ENCODE data around the gene FAM50B. TPM values are rescaled to one million over a fixed set of nuclear protein-coding genes. Genes with fewer than 3 reads are reported as not detected.

FAM50B gene
- total and polyA plus RNA-seq, 2 of the 13 experiments (the other 11 are each of a cell fraction or from before 2014, with no cell fraction given) = 0.05 TPM; not detected in 1

DNA sequence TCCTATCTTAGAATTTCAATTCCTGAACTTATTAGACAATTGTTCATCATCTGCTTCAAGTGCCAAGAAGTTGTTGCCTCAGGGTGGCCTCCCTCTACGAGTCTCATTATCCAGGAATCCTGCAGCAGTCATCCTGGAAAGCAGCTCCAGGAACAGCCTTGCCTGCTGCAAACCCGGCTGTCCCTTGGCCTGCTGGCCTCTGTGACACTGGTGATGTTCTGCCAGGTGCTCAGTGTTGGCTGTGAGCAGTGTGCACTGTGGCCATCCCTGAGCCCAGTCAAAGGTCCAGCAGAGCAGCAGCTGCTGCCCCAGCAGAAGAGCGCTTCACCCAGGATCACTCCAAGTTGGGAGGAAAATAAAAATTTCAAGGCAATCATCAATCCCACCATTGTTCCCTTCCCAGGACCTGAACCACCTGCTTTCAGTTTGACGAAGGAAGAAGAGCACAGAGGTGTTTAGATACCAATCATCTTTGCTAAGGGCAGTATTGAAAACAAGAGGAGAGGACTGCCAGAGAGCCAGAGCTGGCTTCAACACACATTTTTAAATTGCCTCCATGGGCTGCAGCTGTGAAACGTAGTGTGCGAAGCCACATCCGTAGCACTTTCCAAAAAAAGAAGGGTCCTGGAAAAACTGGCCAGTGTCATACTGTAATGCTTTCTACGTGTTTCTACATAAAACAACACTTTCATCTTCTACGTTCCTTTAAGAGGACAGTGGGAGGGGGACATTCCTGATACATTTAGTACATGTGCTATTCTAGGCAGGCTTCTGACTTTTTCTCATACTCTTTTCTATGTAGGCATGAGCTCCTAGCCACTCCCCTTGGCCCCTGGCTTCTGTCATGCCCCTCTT is 7.2 kb upstream of the FAM50B start (continued):
- TF ChIP-seq, protein P1, sequence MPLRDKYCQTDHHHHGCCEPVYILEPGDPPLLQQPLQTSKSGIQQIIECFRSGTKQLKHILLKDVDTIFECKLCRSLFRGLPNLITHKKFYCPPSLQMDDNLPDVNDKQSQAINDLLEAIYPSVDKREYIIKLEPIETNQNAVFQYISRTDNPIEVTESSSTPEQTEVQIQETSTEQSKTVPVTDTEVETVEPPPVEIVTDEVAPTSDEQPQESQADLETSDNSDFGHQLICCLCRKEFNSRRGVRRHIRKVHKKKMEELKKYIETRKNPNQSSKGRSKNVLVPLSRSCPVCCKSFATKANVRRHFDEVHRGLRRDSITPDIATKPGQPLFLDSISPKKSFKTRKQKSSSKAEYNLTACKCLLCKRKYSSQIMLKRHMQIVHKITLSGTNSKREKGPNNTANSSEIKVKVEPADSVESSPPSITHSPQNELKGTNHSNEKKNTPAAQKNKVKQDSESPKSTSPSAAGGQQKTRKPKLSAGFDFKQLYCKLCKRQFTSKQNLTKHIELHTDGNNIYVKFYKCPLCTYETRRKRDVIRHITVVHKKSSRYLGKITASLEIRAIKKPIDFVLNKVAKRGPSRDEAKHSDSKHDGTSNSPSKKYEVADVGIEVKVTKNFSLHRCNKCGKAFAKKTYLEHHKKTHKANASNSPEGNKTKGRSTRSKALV (CRISPR knock-in tag; IDR thresholded peaks at IDR 0.05) = no peak
- peak; percentile 71; the same call in 1 of the 2 replicates for TF ChIP-seq ZFP41 (CRISPR knock-in tag; IDR thresholded peaks at IDR 0.05; ENCODE audit: borderline replicate concordance)
- TF ChIP-seq, protein P2, sequence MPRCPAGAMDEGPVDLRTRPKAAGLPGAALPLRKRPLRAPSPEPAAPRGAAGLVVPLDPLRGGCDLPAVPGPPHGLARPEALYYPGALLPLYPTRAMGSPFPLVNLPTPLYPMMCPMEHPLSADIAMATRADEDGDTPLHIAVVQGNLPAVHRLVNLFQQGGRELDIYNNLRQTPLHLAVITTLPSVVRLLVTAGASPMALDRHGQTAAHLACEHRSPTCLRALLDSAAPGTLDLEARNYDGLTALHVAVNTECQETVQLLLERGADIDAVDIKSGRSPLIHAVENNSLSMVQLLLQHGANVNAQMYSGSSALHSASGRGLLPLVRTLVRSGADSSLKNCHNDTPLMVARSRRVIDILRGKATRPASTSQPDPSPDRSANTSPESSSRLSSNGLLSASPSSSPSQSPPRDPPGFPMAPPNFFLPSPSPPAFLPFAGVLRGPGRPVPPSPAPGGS (CRISPR knock-in tag; IDR thresholded peaks at IDR 0.05) = no peak; the same call in 1 of the 2 replicates
- no peak for TF ChIP-seq SCMH1 (CRISPR knock-in tag; IDR thresholded peaks at IDR 0.05; ENCODE audit: borderline replicate concordance)
- TF ChIP-seq KDM5A (IDR thresholded peaks at IDR 0.05; ENCODE audit: borderline replicate concordance, low read length) = no peak
- no peak for TF ChIP-seq STAT5B (CRISPR knock-in tag; IDR thresholded peaks at IDR 0.05)
- TF ChIP-seq NFE2L2 (IDR thresholded peaks at IDR 0.05; ENCODE audit: low read length) = no peak
- no peak; the same call in 1 of the 2 replicates for TF ChIP-seq ERF (CRISPR knock-in tag; IDR thresholded peaks at IDR 0.05)
- TF ChIP-seq NFRKB (IDR thresholded peaks at IDR 0.05) = no peak
- TF ChIP-seq POGZ (CRISPR knock-in tag; IDR thresholded peaks at IDR 0.05) = no peak
- TF ChIP-seq CENPX (CRISPR knock-in tag; IDR thresholded peaks at IDR 0.05) = no peak
- no peak for TF ChIP-seq DPF2 (CRISPR knock-in tag; IDR thresholded peaks at IDR 0.05; ENCODE audit: borderline replicate concordance, low read depth)
- TF ChIP-seq SP5 (CRISPR knock-in tag; IDR thresholded peaks at IDR 0.05; ENCODE audit: borderline replicate concordance, low read depth) = no peak
- TF ChIP-seq CHCHD3 (CRISPR knock-in tag; IDR thresholded peaks at IDR 0.05) = no peak
- TF ChIP-seq NR2F1 (CRISPR knock-in tag; IDR thresholded peaks at IDR 0.05) = peak in 1 of 2 experiments; percentile 43; a peak in 1 of 4 replicates
- TF ChIP-seq, protein P3, sequence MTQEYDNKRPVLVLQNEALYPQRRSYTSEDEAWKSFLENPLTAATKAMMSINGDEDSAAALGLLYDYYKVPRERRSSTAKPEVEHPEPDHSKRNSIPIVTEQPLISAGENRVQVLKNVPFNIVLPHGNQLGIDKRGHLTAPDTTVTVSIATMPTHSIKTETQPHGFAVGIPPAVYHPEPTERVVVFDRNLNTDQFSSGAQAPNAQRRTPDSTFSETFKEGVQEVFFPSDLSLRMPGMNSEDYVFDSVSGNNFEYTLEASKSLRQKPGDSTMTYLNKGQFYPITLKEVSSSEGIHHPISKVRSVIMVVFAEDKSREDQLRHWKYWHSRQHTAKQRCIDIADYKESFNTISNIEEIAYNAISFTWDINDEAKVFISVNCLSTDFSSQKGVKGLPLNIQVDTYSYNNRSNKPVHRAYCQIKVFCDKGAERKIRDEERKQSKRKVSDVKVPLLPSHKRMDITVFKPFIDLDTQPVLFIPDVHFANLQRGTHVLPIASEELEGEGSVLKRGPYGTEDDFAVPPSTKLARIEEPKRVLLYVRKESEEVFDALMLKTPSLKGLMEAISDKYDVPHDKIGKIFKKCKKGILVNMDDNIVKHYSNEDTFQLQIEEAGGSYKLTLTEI (CRISPR knock-in tag; conservative IDR thresholded peaks at IDR 0.05) = no peak
- TF ChIP-seq, protein P4, sequence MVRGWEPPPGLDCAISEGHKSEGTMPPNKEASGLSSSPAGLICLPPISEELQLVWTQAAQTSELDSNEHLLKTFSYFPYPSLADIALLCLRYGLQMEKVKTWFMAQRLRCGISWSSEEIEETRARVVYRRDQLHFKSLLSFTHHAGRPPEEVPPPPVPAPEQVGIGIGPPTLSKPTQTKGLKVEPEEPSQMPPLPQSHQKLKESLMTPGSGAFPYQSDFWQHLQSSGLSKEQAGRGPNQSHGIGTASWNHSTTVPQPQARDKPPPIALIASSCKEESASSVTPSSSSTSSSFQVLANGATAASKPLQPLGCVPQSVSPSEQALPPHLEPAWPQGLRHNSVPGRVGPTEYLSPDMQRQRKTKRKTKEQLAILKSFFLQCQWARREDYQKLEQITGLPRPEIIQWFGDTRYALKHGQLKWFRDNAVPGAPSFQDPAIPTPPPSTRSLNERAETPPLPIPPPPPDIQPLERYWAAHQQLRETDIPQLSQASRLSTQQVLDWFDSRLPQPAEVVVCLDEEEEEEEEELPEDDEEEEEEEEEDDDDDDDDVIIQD (CRISPR knock-in tag; IDR thresholded peaks at IDR 0.05; ENCODE audit: low read depth) = no peak; the same call in 1 of the 2 replicates
- TF ChIP-seq KAT8 (CRISPR knock-in tag; IDR thresholded peaks at IDR 0.05) = no peak
- no peak for TF ChIP-seq ZNF558 (CRISPR knock-in tag; IDR thresholded peaks at IDR 0.05; ENCODE audit: borderline replicate concordance)
- TF ChIP-seq, protein P5, sequence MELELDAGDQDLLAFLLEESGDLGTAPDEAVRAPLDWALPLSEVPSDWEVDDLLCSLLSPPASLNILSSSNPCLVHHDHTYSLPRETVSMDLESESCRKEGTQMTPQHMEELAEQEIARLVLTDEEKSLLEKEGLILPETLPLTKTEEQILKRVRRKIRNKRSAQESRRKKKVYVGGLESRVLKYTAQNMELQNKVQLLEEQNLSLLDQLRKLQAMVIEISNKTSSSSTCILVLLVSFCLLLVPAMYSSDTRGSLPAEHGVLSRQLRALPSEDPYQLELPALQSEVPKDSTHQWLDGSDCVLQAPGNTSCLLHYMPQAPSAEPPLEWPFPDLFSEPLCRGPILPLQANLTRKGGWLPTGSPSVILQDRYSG (CRISPR knock-in tag; IDR thresholded peaks at IDR 0.05) = no peak
- TF ChIP-seq ZFP1 (CRISPR knock-in tag; IDR thresholded peaks at IDR 0.05) = no peak
- no peak for TF ChIP-seq ZNF546 (CRISPR knock-in tag; conservative IDR thresholded peaks at IDR 0.05)
- TF ChIP-seq ZFP36 (IDR thresholded peaks at IDR 0.05; ENCODE audit: borderline replicate concordance, low read depth, low read length, partially characterized antibody) = no peak

Measured in HepG2 (cell line).